H9 (cell line): Measurements from ENCODE around the gene C1QTNF9B. TPM values are rescaled to one million over a fixed set of nuclear protein-coding genes. Genes with fewer than 3 reads are reported as not detected.

ENCODE experiments used
- DNase-seq: peaks from one replicate; pipeline ENCODE4 v3.0.0-alpha.2; 2017
- H2AFZ ChIP-seq: one replicate; pipeline ENCODE4 v1.6.1; 2013; ENCODE audit warnings: mild to moderate bottlenecking, low read length, control low read depth, moderate library complexity
- H2AK5ac ChIP-seq: 2 replicates; pipeline ENCODE4 v1.6.1; 2013; ENCODE audit warnings: low read length, control low read depth, mixed read lengths; ENCODE audit not compliant: insufficient read length
- H2BK120ac ChIP-seq: one replicate; pipeline ENCODE4 v1.6.1; 2013; ENCODE audit warnings: low read depth, mild to moderate bottlenecking, low read length, control low read depth, inconsistent platforms; ENCODE audit not compliant: poor library complexity, severe bottlenecking
- H2BK12ac ChIP-seq: 2 replicates; pipeline ENCODE4 v1.6.1; 2013; ENCODE audit warnings: low read length, control low read depth, mixed read lengths, low read depth; ENCODE audit not compliant: insufficient read length
- H2BK15ac ChIP-seq: 2 replicates; pipeline ENCODE4 v1.6.1; 2013; ENCODE audit warnings: low read depth, low read length, control low read depth
- H2BK20ac ChIP-seq: one replicate; pipeline ENCODE4 v1.6.1; 2013; ENCODE audit warnings: low read depth, mild to moderate bottlenecking, low read length, control low read depth, inconsistent platforms; ENCODE audit not compliant: poor library complexity, severe bottlenecking
- H2BK5ac ChIP-seq: 2 replicates; pipeline ENCODE4 v1.6.1; 2013; ENCODE audit warnings: low read length, control low read depth, mixed read lengths; ENCODE audit not compliant: insufficient read length
- H3K14ac ChIP-seq: 2 replicates; pipeline ENCODE4 v1.6.1; 2013; ENCODE audit warnings: low read length, control low read depth; ENCODE audit not compliant: insufficient read depth
- H3K18ac ChIP-seq: 2 replicates; pipeline ENCODE4 v1.6.1; 2013; ENCODE audit warnings: low read depth, mild to moderate bottlenecking, mixed read lengths, low read length, control low read depth; ENCODE audit not compliant: insufficient read length
- H3K23ac ChIP-seq: 2 replicates; pipeline ENCODE4 v1.6.1; 2013; ENCODE audit warnings: low read length, control low read depth, mixed read lengths, low read depth; ENCODE audit not compliant: insufficient read length
- H3K23me2 ChIP-seq: 2 replicates; pipeline ENCODE4 v1.6.1; 2013; ENCODE audit warnings: low read depth, mild to moderate bottlenecking, mixed read lengths, low read length, control low read depth; ENCODE audit not compliant: insufficient read length, poor library complexity, severe bottlenecking
- H3K27ac ChIP-seq: 2 replicates; pipeline ENCODE4 v1.5.1; 2013; ENCODE audit warnings: low read length, control low read depth, mixed read lengths, low read depth; ENCODE audit not compliant: insufficient read length
- H3K27me3 ChIP-seq: 2 replicates; pipeline ENCODE4 v1.6.1; 2013; ENCODE audit warnings: low read length, control low read depth, inconsistent platforms; ENCODE audit not compliant: insufficient read depth
- H3K4ac ChIP-seq: 2 replicates; pipeline ENCODE4 v1.6.1; 2013; ENCODE audit warnings: low read depth, mild to moderate bottlenecking, control low read depth, inconsistent platforms, low read length, moderate library complexity
- H3K4me1 ChIP-seq: 2 replicates; pipeline ENCODE4 v1.6.1; 2013; ENCODE audit warnings: low read length, control low read depth, inconsistent platforms; ENCODE audit not compliant: insufficient read depth
- H3K4me2 ChIP-seq: 2 replicates; pipeline ENCODE4 v1.6.1; 2013; ENCODE audit warnings: low read length, control low read depth, mixed read lengths; ENCODE audit not compliant: insufficient read length, insufficient read depth
- H3K56ac ChIP-seq: 2 replicates; pipeline ENCODE4 v1.6.1; 2013; ENCODE audit warnings: low read depth, mild to moderate bottlenecking, mixed read lengths, low read length, control low read depth; ENCODE audit not compliant: insufficient read length
- H3K79me1 ChIP-seq: 2 replicates; pipeline ENCODE4 v1.6.1; 2013; ENCODE audit warnings: low read depth, mild to moderate bottlenecking, moderate library complexity, low read length, control low read depth, inconsistent platforms; ENCODE audit not compliant: insufficient read depth, poor library complexity, severe bottlenecking
- H3K79me2 ChIP-seq: 2 replicates; pipeline ENCODE4 v1.6.1; 2013; ENCODE audit warnings: low read length, control low read depth, inconsistent platforms; ENCODE audit not compliant: insufficient read depth
- H3K9ac ChIP-seq: 2 replicates; pipeline ENCODE4 v1.6.1; 2013; ENCODE audit warnings: low read length, control low read depth, mixed read lengths; ENCODE audit not compliant: insufficient read length; ENCODE audit errors: extremely low read depth
- H3K9me3 ChIP-seq: one replicate; pipeline ENCODE4 v1.6.1; 2013; ENCODE audit warnings: low read depth, low read length, inconsistent platforms; ENCODE audit not compliant: control insufficient read depth
- H3T11ph ChIP-seq: one replicate; pipeline ENCODE4 v1.6.1; 2013; ENCODE audit warnings: mild to moderate bottlenecking, low read length, control low read depth, inconsistent platforms
- H4K20me1 ChIP-seq: one replicate; pipeline ENCODE4 v1.6.1; 2013; ENCODE audit not compliant: control insufficient read depth, insufficient read length, insufficient read depth
- H4K5ac ChIP-seq: 2 replicates; pipeline ENCODE4 v1.6.1; 2013; ENCODE audit warnings: low read depth, mild to moderate bottlenecking, mixed read lengths, low read length, control low read depth; ENCODE audit not compliant: insufficient read length
- H4K8ac ChIP-seq: replicated peaks from 2 replicates; pipeline ENCODE4 v1.6.1; 2013; ENCODE audit warnings: low read length, control low read depth, mixed read lengths, low read depth; ENCODE audit not compliant: insufficient read length
- H4K91ac ChIP-seq: 2 replicates; pipeline ENCODE4 v1.6.1; 2013; ENCODE audit warnings: low read depth, mild to moderate bottlenecking, moderate library complexity, mixed read lengths, low read length, control low read depth; ENCODE audit not compliant: insufficient read length
- H3K27ac Mint-ChIP-seq, 3 experiments: 2 replicates in 2 of 3; 3 replicates in 1 of 3; pipeline ENCODE4 v1.8.0; 2020 to 2021; ENCODE audit warnings: mixed read lengths in 3 of 3, mild to moderate bottlenecking in 1 of 3, moderate library complexity in 1 of 3
- H3K27me3 Mint-ChIP-seq: 2 replicates; pipeline ENCODE4 v1.8.0; 2021; ENCODE audit warnings: low read depth, mild to moderate bottlenecking, moderate library complexity, mixed read lengths
- H3K36me3 Mint-ChIP-seq, 3 experiments: 2 replicates in 2 of 3; 3 replicates in 1 of 3; pipeline ENCODE4 v1.8.0; 2020 to 2021; ENCODE audit warnings: low read depth in 3 of 3, mixed read lengths in 3 of 3; ENCODE audit not compliant: insufficient read depth in 1 of 3
- H3K4me1 Mint-ChIP-seq, 2 experiments: 2 replicates each; pipeline ENCODE4 v1.8.0; 2020; ENCODE audit warnings: mixed read lengths in 2 of 2
- H3K4me3 Mint-ChIP-seq, 2 experiments: 2 replicates in 1 of 2; 3 replicates in 1 of 2; pipeline ENCODE4 v1.8.0; 2020 to 2021; ENCODE audit warnings: mild to moderate bottlenecking in 2 of 2, mixed read lengths in 2 of 2, moderate library complexity in 1 of 2
- H3K9me3 Mint-ChIP-seq, 2 experiments: 2 replicates in 1 of 2; 3 replicates in 1 of 2; pipeline ENCODE4 v1.8.0; 2020; ENCODE audit warnings: mild to moderate bottlenecking in 2 of 2, mixed read lengths in 2 of 2, moderate library complexity in 1 of 2
- WGBS: extraction: QIAGEN DNeasy Blood & Tissue Kit; methylation state at CpG from one replicate; pipeline ENCODE4 v1.1.7; 2013; ENCODE audit warnings: missing lambda C conversion rate, low lambda C conversion rate, mixed read lengths; ENCODE audit not compliant: insufficient read length; ENCODE audit errors: extremely low coverage; 5-methylcytosine and 5-hydroxymethylcytosine counted together
- total RNA-seq: library from RNA; stranded (reverse); gene quantifications from 2 replicates; pipeline ENCODE4 v1.2.1, GENCODE V29; 2021
- TF ChIP-seq, protein P1 (sequence below): fragments of 200-600 bp; sonication (generic); conservative IDR thresholded peaks from 3 replicates; pipeline ENCODE4 v1.8.0; 2021; ENCODE audit warnings: antibody characterized with exemption, mild to moderate bottlenecking

The C1QTNF9B gene
- total RNA-seq, 1 experiment from 2014 or later: not detected

DNA sequence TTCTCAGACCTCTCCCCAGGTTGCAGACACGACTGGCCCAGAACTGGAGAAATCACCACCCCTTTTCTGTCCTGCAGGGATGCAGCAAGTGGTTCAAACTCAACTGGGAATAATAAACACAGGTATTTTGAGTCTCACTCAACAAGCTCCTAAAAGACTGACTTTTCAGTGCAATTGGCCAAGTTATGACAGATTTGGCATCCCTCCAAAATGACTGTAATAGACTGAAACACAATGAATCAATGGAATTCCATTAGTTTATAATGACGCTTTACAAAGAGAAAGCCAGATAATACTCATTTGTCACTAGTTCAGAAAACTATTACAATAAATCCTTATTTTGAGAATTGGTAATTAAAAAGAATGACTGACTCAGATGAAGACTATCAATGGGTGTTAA is 46.2 kb downstream of the C1QTNF9B start:
- Histone ChIP-seq H3K27me3 (no peaks in the 10 kb centered on the region), H4K91ac (no peak overlapping the region), H4K8ac (no peak overlapping the region), H2BK120ac (no peak overlapping the region), H3K27ac (no peak overlapping the region), H3K9me3 (no peaks in the 10 kb centered on the region), H3K4ac (no peak overlapping the region), H3K79me2 (no peaks in the 10 kb centered on the region), H3K14ac (no peak overlapping the region), H2AK5ac (no peak overlapping the region), H4K20me1 (no peaks in the 10 kb centered on the region), H3K23ac (no peak overlapping the region), H2AFZ (no peak overlapping the region), H2BK5ac (no peak overlapping the region), H2BK12ac (no peak overlapping the region), H3K18ac (no peak overlapping the region), H3K23me2 (no peaks in the 10 kb centered on the region), H3K79me1 (no peaks in the 10 kb centered on the region), H3K4me2 (no peak overlapping the region), H3T11ph (no peak overlapping the region), H3K56ac (no peak overlapping the region), H3K4me1 (no peaks in the 10 kb centered on the region), H2BK20ac (no peak overlapping the region), H4K5ac (no peak overlapping the region), H2BK15ac (no peak overlapping the region), H3K9ac (no peak overlapping the region)
- peaks cover 2 to 5% (median 3%) of the 10 kb centered on the region in 3 experiments; a peak in 4 of 7 replicates for H3K36me3 Mint-ChIP-seq
- H3K9me3 Mint-ChIP-seq: no peaks in the 10 kb centered on the region
- no peak overlapping the region for H3K4me3 Mint-ChIP-seq
- peaks cover 2 to 3% of the 10 kb centered on the region in 2 experiments for H3K4me1 Mint-ChIP-seq
- WGBS: no CpG with 5 or more reads among the region's 2 CpGs
- DNase-seq: no peak
- TF ChIP-seq, protein P1, sequence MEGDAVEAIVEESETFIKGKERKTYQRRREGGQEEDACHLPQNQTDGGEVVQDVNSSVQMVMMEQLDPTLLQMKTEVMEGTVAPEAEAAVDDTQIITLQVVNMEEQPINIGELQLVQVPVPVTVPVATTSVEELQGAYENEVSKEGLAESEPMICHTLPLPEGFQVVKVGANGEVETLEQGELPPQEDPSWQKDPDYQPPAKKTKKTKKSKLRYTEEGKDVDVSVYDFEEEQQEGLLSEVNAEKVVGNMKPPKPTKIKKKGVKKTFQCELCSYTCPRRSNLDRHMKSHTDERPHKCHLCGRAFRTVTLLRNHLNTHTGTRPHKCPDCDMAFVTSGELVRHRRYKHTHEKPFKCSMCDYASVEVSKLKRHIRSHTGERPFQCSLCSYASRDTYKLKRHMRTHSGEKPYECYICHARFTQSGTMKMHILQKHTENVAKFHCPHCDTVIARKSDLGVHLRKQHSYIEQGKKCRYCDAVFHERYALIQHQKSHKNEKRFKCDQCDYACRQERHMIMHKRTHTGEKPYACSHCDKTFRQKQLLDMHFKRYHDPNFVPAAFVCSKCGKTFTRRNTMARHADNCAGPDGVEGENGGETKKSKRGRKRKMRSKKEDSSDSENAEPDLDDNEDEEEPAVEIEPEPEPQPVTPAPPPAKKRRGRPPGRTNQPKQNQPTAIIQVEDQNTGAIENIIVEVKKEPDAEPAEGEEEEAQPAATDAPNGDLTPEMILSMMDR: no peak
- no peaks in the 10 kb centered on the region for H3K27me3 Mint-ChIP-seq
- H3K27ac Mint-ChIP-seq: no peak overlapping the region
